Hematopoietic multipotent progenitor cell treated with erythropoietin and hydrocortisone succinate and interleukin-3 and kit ligand, for 17 days (in vitro differentiated cells): ENCODE data around the gene HID1.
"Not testable (repeated sequence)": the region's sequence is repeated elsewhere in the genome, so short reads cannot be mapped to it uniquely, and the experiment has no call there.

Source experiments
- DNase-seq: peaks from one replicate; pipeline ENCODE4 v3.0.0-alpha.2; 2015; ENCODE audit warnings: low spot score

The HID1 gene

GRCh38 chr17:74970395-74970794 is 2.2 kb downstream of the HID1 start:
- no peak for DNase-seq

- not testable (repeated sequence) for DNase-seq
Measured at GRCh38 chr17:74969501-74969900, 3.1 kb downstream of the HID1 start.

- DNase-seq, result no peak
Measured at GRCh38 chr17:74968361-74968780, 4.2 kb downstream of the HID1 start.

GRCh38 chr17:74964988-74965622 is 7.5 kb downstream of the HID1 start:
- DNase-seq, result no peak

GRCh38 chr17:74964246-74964761 is 8.3 kb downstream of the HID1 start:
- no peak for DNase-seq

- no peak for DNase-seq
Measured at GRCh38 chr17:74963656-74964055, 8.9 kb downstream of the HID1 start.

- no peak for DNase-seq
Measured at GRCh38 chr17:74962622-74963394, 9.8 kb downstream of the HID1 start.

- peak; percentile 86 for DNase-seq
Measured at GRCh38 chr17:74961657-74962350, 10.8 kb downstream of the HID1 start.

- peak; percentile 32 for DNase-seq
Measured at GRCh38 chr17:74960570-74961342, 11.8 kb downstream of the HID1 start.

- no peak for DNase-seq
Measured at GRCh38 chr17:74959826-74960515, 12.6 kb downstream of the HID1 start.

GRCh38 chr17:74957935-74958740 is 14.4 kb downstream of the HID1 start:
- peak; percentile 63 for DNase-seq

- DNase-seq, result no peak
Measured at GRCh38 chr17:74956093-74956492, 16.5 kb downstream of the HID1 start.

- DNase-seq, result no peak
Measured at GRCh38 chr17:74954665-74955421, 17.7 kb downstream of the HID1 start.

- no peak for DNase-seq
Measured at GRCh38 chr17:74954115-74954514, 18.4 kb downstream of the HID1 start.

GRCh38 chr17:74953134-74953687 is 19.3 kb downstream of the HID1 start:
- no peak for DNase-seq

GRCh38 chr17:74952431-74953133 is 20.0 kb downstream of the HID1 start:
- no peak for DNase-seq

GRCh38 chr17:74951680-74952421 is 20.7 kb downstream of the HID1 start:
- no peak for DNase-seq

GRCh38 chr17:74951065-74951464 is 21.5 kb downstream of the HID1 start:
- no peak for DNase-seq
